ENCODE measurements around the gene SLC6A5. TPM values are rescaled to one million over a fixed set of nuclear protein-coding genes. Genes with fewer than 3 reads are reported as not detected.
A peak's percentile ranks its signal among the peaks of the same experiment; 100 is the strongest.

The SLC6A5 gene
- total RNA-seq, 3 donors from 2014 or later: not detected

- Mint-ChIP-seq H3K36me3 (ENCODE audit: insufficient read depth) (no peaks in the 10 kb centered on the region), H3K4me1 (ENCODE audit: low read depth) (no peaks in the 10 kb centered on the region)
- ATAC-seq: no peak
These were observed 23.8 kb downstream of the SLC6A5 start for GRCh38 chr11:20623252-20623651.

DNA sequence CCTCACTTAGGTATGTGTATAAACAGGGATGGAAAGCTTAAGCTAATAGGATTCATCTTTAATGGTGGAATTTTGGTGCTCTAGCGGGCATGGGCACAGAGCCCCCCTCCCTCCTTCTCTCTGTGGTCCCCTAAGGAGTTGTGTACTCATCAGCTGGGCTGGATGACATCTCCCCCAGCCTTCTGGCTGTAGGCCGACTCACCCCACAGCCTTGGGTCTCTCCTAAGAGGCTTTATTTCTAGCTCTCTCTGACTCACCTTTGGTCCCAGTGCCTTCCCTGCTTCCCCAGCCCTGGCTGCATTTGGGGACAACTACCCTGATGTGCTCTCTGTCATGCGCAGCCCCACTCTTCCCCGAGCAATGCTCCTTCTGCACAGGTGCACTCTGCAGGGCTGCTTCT is 26.9 kb downstream of the SLC6A5 start:
- H3K27me3 Mint-ChIP-seq (ENCODE audit: low read depth): peaks cover 7% of the 10 kb centered on the region
- H3K9me3 Mint-ChIP-seq: no peaks in the 10 kb centered on the region
- DNase-seq (no peak), ATAC-seq (no peak)
- H3K4me3 Mint-ChIP-seq: no peak overlapping the region
- no peaks in the 10 kb centered on the region for H3K36me3 Mint-ChIP-seq (ENCODE audit: insufficient read depth)
- H3K4me1 Mint-ChIP-seq (ENCODE audit: low read depth): no peaks in the 10 kb centered on the region

More at GRCh38 chr11:20623252-20623651, 23.8 kb downstream of the SLC6A5 start:
- no peaks in the 10 kb centered on the region for H3K9me3 Mint-ChIP-seq
- DNase-seq: no peak
- H3K27me3 Mint-ChIP-seq (ENCODE audit: low read depth): peaks cover 9% of the 10 kb centered on the region
- no peak overlapping the region for H3K4me3 Mint-ChIP-seq

- Mint-ChIP-seq H3K27me3 (ENCODE audit: low read depth) (peaks cover 7% of the 10 kb centered on the region), H3K36me3 (ENCODE audit: insufficient read depth) (no peaks in the 10 kb centered on the region), H3K4me1 (ENCODE audit: low read depth) (no peaks in the 10 kb centered on the region), H3K4me3 (no peak overlapping the region), H3K9me3 (no peaks in the 10 kb centered on the region)
- no peak for DNase-seq
- ATAC-seq: no peak
These were observed 27.6 kb downstream of the SLC6A5 start for GRCh38 chr11:20627026-20627425.

DNA sequence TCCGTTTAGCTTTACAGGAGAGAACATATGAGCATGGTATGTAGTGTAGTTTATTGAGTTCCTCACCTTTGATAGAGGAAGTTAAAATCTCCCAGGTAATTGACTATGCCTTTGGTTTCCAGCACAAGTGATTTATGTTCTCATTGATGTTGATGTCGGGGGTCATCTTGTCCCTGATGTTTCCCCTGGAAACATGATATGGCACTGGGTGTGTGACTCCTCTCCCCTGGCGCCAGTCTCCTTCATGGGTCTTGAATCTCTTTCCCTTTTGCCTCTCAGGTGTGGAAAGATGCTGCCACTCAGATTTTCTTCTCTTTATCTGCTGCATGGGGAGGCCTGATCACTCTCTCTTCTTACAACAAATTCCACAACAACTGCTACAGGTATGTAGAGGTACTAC is 28.3 kb downstream of the SLC6A5 start:
- Mint-ChIP-seq H3K4me1 (ENCODE audit: low read depth) (no peaks in the 10 kb centered on the region), H3K36me3 (ENCODE audit: insufficient read depth) (no peaks in the 10 kb centered on the region), H3K9me3 (no peaks in the 10 kb centered on the region)

DNA sequence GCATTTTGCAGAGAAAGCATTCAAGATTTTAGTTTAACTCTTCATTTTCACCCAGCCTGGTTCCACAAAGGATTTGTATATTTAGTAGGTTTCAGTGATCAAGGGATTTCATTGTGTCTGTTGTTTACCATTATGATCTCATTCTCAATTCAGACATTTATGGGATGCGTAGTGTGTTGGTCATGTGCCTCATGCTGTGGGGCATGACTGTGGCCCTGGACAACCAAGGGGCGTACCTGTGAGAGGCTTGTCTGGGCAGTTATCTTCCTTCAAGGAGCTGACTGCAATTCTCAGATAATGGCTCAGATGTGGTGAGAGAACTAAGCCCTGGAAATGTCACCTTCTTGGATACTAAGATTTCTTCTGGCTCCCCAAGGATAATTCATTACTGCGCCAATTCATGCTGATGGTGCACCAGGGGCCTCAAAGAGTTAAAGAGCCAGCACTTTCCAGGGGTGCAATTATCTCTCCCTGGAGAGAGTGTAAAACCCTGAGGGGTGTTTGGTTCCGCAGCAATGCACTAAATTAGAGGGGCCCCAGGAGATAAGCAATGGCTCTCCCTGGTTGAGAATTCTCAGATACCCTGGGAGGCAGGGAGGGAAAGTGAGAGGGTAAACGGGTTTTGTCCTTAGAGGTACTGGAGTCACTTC is 32.2 kb downstream of the SLC6A5 start:
- H3K36me3 Mint-ChIP-seq (ENCODE audit: insufficient read depth): no peaks in the 10 kb centered on the region
- H3K4me1 Mint-ChIP-seq (ENCODE audit: low read depth): no peaks in the 10 kb centered on the region
- H3K9me3 Mint-ChIP-seq: no peaks in the 10 kb centered on the region
- H3K27me3 Mint-ChIP-seq (ENCODE audit: low read depth): peaks cover 4% of the 10 kb centered on the region
- ATAC-seq (no peak), DNase-seq (no peak)
- no peak overlapping the region for H3K4me3 Mint-ChIP-seq

More for the DNA sequence above, 28.3 kb downstream of the SLC6A5 start:
- ATAC-seq (no peak), DNase-seq (no peak)
- Mint-ChIP-seq H3K4me3 (no peak overlapping the region), H3K27me3 (ENCODE audit: low read depth) (peaks cover 7% of the 10 kb centered on the region)

DNA sequence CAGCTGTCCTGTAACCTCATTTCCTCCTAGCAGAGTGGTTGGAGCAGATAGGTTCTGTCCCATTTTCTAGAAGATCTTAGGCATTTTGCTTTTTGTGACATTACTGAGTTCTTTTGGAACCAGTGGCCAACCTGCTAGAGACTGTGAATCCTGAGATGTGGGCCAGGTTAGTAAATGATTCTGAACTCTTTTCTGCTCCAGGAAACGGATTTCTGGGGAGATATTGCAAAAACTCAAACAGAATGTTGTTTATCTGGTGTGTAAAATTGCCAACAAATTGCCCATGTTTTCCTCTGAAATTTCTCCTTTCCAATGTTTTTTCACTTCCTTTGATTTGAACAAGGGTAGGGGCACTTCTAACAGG is 32.7 kb downstream of the SLC6A5 start:
- H3K4me3 Mint-ChIP-seq: no peak overlapping the region
- ATAC-seq: no peak
- H3K9me3 Mint-ChIP-seq: no peaks in the 10 kb centered on the region
- DNase-seq: no peak
- H3K36me3 Mint-ChIP-seq (ENCODE audit: insufficient read depth): no peaks in the 10 kb centered on the region
- peaks cover 6% of the 10 kb centered on the region for H3K27me3 Mint-ChIP-seq (ENCODE audit: low read depth)
- H3K4me1 Mint-ChIP-seq (ENCODE audit: low read depth): no peaks in the 10 kb centered on the region

DNA sequence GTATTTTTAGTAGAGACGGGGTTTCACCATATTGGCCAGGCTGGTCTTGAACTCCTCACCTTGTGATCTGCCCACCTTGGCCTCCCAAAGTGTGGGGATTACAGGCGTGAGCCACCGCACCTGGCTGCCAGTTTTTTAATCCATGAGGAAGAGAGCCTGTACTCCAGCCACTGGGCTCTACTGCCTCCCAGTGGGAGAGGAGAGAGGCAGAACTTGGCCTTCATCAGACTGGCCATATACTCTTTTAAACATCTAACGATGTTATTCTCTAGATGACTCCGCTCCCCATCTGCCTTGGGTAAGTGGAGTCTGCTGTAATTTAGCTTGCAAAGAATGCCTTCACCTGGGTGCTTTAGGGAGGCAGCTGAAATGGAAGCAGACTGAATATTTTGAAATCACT is 34.6 kb downstream of the SLC6A5 start:
- no peaks in the 10 kb centered on the region for H3K9me3 Mint-ChIP-seq
- no peak for ATAC-seq
- no peaks in the 10 kb centered on the region for H3K36me3 Mint-ChIP-seq (ENCODE audit: insufficient read depth)
- H3K4me3 Mint-ChIP-seq: no peak overlapping the region
- no peaks in the 10 kb centered on the region for H3K4me1 Mint-ChIP-seq (ENCODE audit: low read depth)
- DNase-seq: no peak
- peaks cover 7% of the 10 kb centered on the region for H3K27me3 Mint-ChIP-seq (ENCODE audit: low read depth)

DNA sequence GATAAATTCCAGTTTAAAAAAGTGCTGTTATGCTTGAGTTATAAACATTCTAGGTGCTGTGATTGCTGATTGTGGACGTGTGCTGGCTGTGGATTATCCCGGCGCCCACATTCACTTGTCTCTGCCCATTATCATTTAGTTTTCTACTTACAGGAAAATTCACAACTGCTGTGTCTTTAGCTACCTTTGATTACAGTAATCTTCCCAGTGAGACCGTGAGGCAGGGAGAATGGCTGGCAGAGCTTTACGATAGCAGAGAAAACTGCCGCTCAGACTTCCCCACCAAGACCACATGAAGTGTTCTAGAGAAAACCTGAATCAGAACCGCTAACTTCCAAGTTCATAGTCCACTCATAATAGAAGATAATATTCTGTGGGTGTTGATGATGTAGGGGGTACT is 35.4 kb downstream of the SLC6A5 start:
- Mint-ChIP-seq H3K27me3 (ENCODE audit: low read depth) (peaks cover 7% of the 10 kb centered on the region), H3K4me1 (ENCODE audit: low read depth) (no peaks in the 10 kb centered on the region), H3K9me3 (no peaks in the 10 kb centered on the region), H3K36me3 (ENCODE audit: insufficient read depth) (no peaks in the 10 kb centered on the region), H3K4me3 (no peak overlapping the region)
- DNase-seq (no peak), ATAC-seq (no peak)

DNA sequence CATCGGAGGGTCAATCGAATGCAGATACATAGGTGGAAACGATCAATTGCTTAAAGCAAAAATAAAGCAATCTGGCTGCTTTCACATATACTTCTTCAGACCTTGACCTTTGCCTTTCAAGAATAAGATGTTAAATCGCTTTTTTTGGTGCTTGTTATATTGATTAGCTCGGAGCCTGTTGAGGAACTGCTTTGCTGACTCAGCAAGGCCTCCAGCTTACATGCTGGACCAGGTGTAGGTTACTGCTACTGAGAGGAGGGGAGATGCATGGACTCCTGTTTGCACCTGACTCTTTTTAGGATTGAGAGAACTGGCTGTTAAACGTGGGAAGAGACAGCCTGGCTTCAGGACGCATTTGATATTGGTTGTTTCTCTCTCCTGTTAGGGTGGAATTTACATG is 38.7 kb downstream of the SLC6A5 start:
- Mint-ChIP-seq H3K4me1 (ENCODE audit: low read depth) (no peaks in the 10 kb centered on the region), H3K9me3 (no peaks in the 10 kb centered on the region)
- no peak for ATAC-seq

GRCh38 chr11:20639688-20640087 is 40.3 kb downstream of the SLC6A5 start:
- no peaks in the 10 kb centered on the region for H3K36me3 Mint-ChIP-seq (ENCODE audit: insufficient read depth)
- no peak overlapping the region for H3K4me3 Mint-ChIP-seq
- no peaks in the 10 kb centered on the region for H3K4me1 Mint-ChIP-seq (ENCODE audit: low read depth)
- ATAC-seq (no peak), DNase-seq (no peak)
- peaks cover 11% of the 10 kb centered on the region for H3K27me3 Mint-ChIP-seq (ENCODE audit: low read depth)
- H3K9me3 Mint-ChIP-seq: no peaks in the 10 kb centered on the region

More for the DNA sequence above, 38.7 kb downstream of the SLC6A5 start:
- Mint-ChIP-seq H3K4me3 (no peak overlapping the region), H3K27me3 (ENCODE audit: low read depth) (peaks cover 7% of the 10 kb centered on the region), H3K36me3 (ENCODE audit: insufficient read depth) (no peaks in the 10 kb centered on the region)
- DNase-seq: no peak

DNA sequence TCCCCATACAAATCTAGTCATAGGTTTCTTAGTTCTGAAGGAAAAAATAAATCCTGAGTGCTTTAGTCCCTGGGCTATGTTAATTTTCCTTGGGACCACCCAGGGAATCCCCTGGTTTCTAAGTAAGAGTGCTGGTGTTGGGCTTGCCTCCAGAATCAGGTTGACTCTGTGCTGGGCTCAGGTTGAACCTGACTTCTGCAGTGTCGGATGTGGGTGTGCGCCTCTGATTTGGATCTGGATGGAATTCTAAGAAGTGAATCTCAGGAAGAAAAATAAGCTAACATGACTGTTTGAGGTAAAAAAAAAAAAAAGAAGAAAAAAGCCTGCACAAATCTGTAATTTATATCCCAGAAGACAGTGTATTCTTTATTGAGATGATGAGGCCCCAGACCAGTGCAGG is 41.0 kb downstream of the SLC6A5 start:
- Mint-ChIP-seq H3K4me1 (ENCODE audit: low read depth) (no peaks in the 10 kb centered on the region), H3K27me3 (ENCODE audit: low read depth) (peaks cover 17% of the 10 kb centered on the region), H3K36me3 (ENCODE audit: insufficient read depth) (no peaks in the 10 kb centered on the region), H3K9me3 (no peaks in the 10 kb centered on the region), H3K4me3 (no peak overlapping the region)
- no peak for ATAC-seq
- no peak for DNase-seq

GRCh38 chr11:20644360-20644759 is 45.0 kb downstream of the SLC6A5 start:
- H3K4me3 Mint-ChIP-seq: no peak overlapping the region
- no peaks in the 10 kb centered on the region for H3K9me3 Mint-ChIP-seq
- ATAC-seq (no peak), DNase-seq (no peak)
- no peaks in the 10 kb centered on the region for H3K4me1 Mint-ChIP-seq (ENCODE audit: low read depth)
- peaks cover 10% of the 10 kb centered on the region for H3K27me3 Mint-ChIP-seq (ENCODE audit: low read depth)
- no peaks in the 10 kb centered on the region for H3K36me3 Mint-ChIP-seq (ENCODE audit: insufficient read depth)

- peak in 1 of 2 donors; percentile 50 for ATAC-seq
- no peaks in the 10 kb centered on the region for H3K36me3 Mint-ChIP-seq (ENCODE audit: insufficient read depth)
- no peak overlapping the region for H3K4me3 Mint-ChIP-seq
- peaks cover 10% of the 10 kb centered on the region for H3K27me3 Mint-ChIP-seq (ENCODE audit: low read depth)
- peak; percentile 8 for DNase-seq
- H3K4me1 Mint-ChIP-seq (ENCODE audit: low read depth): no peaks in the 10 kb centered on the region
- no peaks in the 10 kb centered on the region for H3K9me3 Mint-ChIP-seq
These were observed 48.7 kb downstream of the SLC6A5 start for GRCh38 chr11:20647976-20648565.

- H3K27me3 Mint-ChIP-seq (ENCODE audit: low read depth): no peaks in the 10 kb centered on the region
- no peaks in the 10 kb centered on the region for H3K9me3 Mint-ChIP-seq
- DNase-seq (no peak), ATAC-seq (no peak)
- no peaks in the 10 kb centered on the region for H3K4me1 Mint-ChIP-seq (ENCODE audit: low read depth)
- no peaks in the 10 kb centered on the region for H3K36me3 Mint-ChIP-seq (ENCODE audit: insufficient read depth)
- H3K4me3 Mint-ChIP-seq: no peak overlapping the region
These were observed 52.9 kb downstream of the SLC6A5 start for GRCh38 chr11:20652150-20652806.

GRCh38 chr11:20654038-20654437 is 54.6 kb downstream of the SLC6A5 start:
- no peak overlapping the region for H3K4me3 Mint-ChIP-seq
- DNase-seq (no peak), ATAC-seq (no peak)
- no peaks in the 10 kb centered on the region for H3K27me3 Mint-ChIP-seq (ENCODE audit: low read depth)
- H3K4me1 Mint-ChIP-seq (ENCODE audit: low read depth): no peaks in the 10 kb centered on the region
- H3K9me3 Mint-ChIP-seq: no peaks in the 10 kb centered on the region
- no peaks in the 10 kb centered on the region for H3K36me3 Mint-ChIP-seq (ENCODE audit: insufficient read depth)
